ENCODE measurements around the gene IGFBP2. TPM values are rescaled to one million over a fixed set of nuclear protein-coding genes. Genes with fewer than 3 reads are reported as not detected.
A peak's percentile ranks its signal among the peaks of the same experiment; 100 is the strongest.

Gene IGFBP2
- total and polyA plus RNA-seq, 2 of the 13 experiments (the other 11 are each of a cell fraction or from before 2014, with no cell fraction given), result 2.0 to 5.8 TPM

GRCh38 chr2:216650626-216651257 lies 17.5 kb downstream of the IGFBP2 start (continued):
- no peak for TF ChIP-seq ZNF598 (CRISPR knock-in tag; IDR thresholded peaks at IDR 0.05; ENCODE audit: borderline replicate concordance)
- TF ChIP-seq ELF3 (CRISPR knock-in tag; IDR thresholded peaks at IDR 0.05), result no peak
- no peak for TF ChIP-seq CBX5 (CRISPR knock-in tag; IDR thresholded peaks at IDR 0.05; ENCODE audit: borderline replicate concordance)
- TF ChIP-seq, protein P1, sequence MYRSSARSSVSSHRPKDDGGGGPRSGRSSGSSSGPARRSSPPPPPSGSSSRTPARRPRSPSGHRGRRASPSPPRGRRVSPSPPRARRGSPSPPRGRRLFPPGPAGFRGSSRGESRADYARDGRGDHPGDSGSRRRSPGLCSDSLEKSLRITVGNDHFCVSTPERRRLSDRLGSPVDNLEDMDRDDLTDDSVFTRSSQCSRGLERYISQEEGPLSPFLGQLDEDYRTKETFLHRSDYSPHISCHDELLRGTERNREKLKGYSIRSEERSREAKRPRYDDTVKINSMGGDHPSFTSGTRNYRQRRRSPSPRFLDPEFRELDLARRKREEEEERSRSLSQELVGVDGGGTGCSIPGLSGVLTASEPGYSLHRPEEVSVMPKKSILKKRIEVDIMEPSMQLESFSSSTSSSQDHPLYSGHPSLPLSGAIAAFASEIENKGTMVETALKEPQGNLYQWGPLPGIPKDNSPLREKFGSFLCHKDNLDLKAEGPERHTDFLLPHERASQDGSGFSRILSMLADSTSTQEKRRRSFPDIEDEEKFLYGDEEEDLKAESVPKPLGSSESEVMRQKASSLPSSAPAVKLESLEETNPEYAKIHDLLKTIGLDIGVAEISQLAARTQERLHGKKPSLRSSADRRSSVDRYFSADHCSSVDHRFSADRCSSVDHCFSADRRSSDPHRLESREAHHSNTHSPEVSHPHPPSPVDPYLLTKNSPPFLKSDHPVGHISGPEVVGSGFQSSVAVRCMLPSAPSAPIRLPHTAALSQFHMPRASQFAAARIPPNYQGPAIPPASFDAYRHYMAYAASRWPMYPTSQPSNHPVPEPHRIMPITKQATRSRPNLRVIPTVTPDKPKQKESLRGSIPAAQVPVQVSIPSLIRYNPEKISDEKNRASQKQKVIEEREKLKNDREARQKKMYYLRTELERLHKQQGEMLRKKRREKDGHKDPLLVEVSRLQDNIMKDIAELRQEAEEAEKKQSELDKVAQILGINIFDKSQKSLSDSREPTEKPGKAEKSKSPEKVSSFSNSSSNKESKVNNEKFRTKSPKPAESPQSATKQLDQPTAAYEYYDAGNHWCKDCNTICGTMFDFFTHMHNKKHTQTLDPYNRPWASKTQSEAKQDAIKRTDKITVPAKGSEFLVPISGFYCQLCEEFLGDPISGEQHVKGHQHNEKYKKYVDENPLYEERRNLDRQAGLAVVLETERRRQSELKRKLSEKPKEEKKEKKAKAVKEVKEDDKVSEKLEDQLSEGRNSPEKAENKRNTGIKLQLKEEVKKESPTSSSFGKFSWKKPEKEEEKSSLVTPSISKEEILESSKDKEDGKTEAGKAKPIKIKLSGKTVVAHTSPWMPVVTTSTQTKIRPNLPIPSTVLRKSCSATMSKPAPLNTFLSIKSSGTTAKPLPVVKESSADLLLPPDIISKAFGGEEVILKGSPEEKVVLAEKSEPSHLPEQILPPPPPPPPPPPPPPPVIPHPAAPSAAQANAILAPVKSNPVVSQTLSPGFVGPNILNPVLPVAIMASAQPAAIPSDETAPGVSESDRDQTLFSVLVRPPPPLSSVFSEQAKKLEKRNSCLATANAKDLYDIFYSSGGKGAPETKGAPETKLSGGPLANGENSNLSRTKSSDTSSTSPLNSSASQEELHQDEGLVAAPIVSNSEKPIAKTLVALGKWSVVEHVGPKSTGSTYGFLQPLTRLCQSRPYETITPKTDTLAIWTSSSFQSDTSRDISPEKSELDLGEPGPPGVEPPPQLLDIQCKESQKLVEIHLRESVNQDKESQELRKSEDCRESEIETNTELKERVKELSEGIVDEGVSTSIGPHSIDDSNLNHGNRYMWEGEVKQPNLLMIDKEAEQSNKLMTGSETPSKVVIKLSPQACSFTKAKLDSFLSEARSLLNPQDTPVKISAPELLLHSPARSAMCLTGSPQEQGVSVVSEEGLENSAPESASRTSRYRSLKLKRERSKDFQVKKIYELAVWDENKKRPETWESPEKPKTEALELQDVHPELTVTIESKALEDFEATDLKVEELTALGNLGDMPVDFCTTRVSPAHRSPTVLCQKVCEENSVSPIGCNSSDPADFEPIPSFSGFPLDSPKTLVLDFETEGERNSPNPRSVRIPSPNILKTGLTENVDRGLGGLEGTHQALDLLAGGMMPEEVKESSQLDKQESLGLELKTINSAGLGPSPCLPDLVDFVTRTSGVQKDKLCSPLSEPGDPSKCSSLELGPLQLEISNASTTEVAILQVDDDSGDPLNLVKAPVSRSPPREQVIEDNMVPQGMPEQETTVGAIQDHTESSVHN (CRISPR knock-in tag; IDR thresholded peaks at IDR 0.05), result no peak
- no peak for TF ChIP-seq ZNF230 (CRISPR knock-in tag; IDR thresholded peaks at IDR 0.05)
- TF ChIP-seq SALL1 (CRISPR knock-in tag; IDR thresholded peaks at IDR 0.05), result peak; percentile 67
- TF ChIP-seq ZNF264 (CRISPR knock-in tag; IDR thresholded peaks at IDR 0.05), result no peak
- no peak for TF ChIP-seq MXD3 (CRISPR knock-in tag; IDR thresholded peaks at IDR 0.05)
- TF ChIP-seq ONECUT2 (CRISPR knock-in tag; IDR thresholded peaks at IDR 0.05), result no peak
- no peak for TF ChIP-seq TFDP2 (CRISPR knock-in tag; IDR thresholded peaks at IDR 0.05)
- no peak for TF ChIP-seq MBNL3 (CRISPR knock-in tag; conservative IDR thresholded peaks at IDR 0.05)
- peak; percentile 45; the same call in 1 of the 2 replicates for TF ChIP-seq ZNF350 (CRISPR knock-in tag; IDR thresholded peaks at IDR 0.05; ENCODE audit: borderline replicate concordance, low read depth)
- TF ChIP-seq NFKBIZ (CRISPR knock-in tag; IDR thresholded peaks at IDR 0.05), result no peak
- TF ChIP-seq ZNF557 (CRISPR knock-in tag; IDR thresholded peaks at IDR 0.05), result no peak
- peak; percentile 36; the same call in 1 of the 2 replicates for TF ChIP-seq HDAC2 (CRISPR knock-in tag; IDR thresholded peaks at IDR 0.05)
- TF ChIP-seq ZNF3 (CRISPR knock-in tag; IDR thresholded peaks at IDR 0.05), result no peak
- peak; percentile 94 for TF ChIP-seq TEAD3 (CRISPR knock-in tag; optimal IDR thresholded peaks at IDR 0.05; ENCODE audit: borderline replicate concordance)
- TF ChIP-seq BORCS8-MEF2B (CRISPR knock-in tag; IDR thresholded peaks at IDR 0.05), result no peak
- TF ChIP-seq STAT6 (CRISPR knock-in tag; IDR thresholded peaks at IDR 0.05; ENCODE audit: borderline replicate concordance), result no peak
